ENCODE results near the gene CSNK2B.
A peak's percentile ranks its signal among the peaks of the same experiment; 100 is the strongest.

The CSNK2B gene

GRCh38 chr6:31664790-31665500 lies 935 bp upstream of the CSNK2B start, which contains the start of gene GPANK1:
Gene GPANK1 (minus strand): TSS chr6:31664997. CDS start chr6:31664478, 519 bp downstream.
- Histone ChIP-seq H3K79me2 (ENCODE audit: insufficient read depth, low read length) (peaks cover 26% of the 10 kb centered on the region), H3K4me2 (ENCODE audit: low read length) (peak within 1 kb of the TSS; percentile 82), H3K27ac (ENCODE audit: low read depth, low read length, poor library complexity, severe bottlenecking) (peak within 1 kb of the TSS; percentile 97), H3K9me2 (ENCODE audit: low read depth, low read length) (no peaks in the 10 kb centered on the region), H3K27me3 (ENCODE audit: insufficient read depth, low read length) (no peaks in the 10 kb centered on the region), H3K4me3 (ENCODE audit: low read depth, low read length, poor library complexity, severe bottlenecking) (peak within 1 kb of the TSS; percentile 100), H2AFZ (ENCODE audit: low read length) (no peak within 1 kb of the TSS), H3K9me3 (ENCODE audit: low read length) (no peaks in the 10 kb centered on the region), H3F3A (ENCODE audit: insufficient read depth, low read length) (no peaks in the 10 kb centered on the region), H3K9ac (ENCODE audit: low read length) (peak within 1 kb of the TSS; percentile 92), H3K36me3 (ENCODE audit: insufficient read depth, low read length) (peaks cover 56% of the 10 kb centered on the region), H4K20me1 (ENCODE audit: insufficient read depth, low read length) (no peaks in the 10 kb centered on the region), H3K4me1 (ENCODE audit: insufficient read depth, low read length, severe bottlenecking) (peaks cover 45% of the 10 kb centered on the region)
- TF ChIP-seq, protein P1, sequence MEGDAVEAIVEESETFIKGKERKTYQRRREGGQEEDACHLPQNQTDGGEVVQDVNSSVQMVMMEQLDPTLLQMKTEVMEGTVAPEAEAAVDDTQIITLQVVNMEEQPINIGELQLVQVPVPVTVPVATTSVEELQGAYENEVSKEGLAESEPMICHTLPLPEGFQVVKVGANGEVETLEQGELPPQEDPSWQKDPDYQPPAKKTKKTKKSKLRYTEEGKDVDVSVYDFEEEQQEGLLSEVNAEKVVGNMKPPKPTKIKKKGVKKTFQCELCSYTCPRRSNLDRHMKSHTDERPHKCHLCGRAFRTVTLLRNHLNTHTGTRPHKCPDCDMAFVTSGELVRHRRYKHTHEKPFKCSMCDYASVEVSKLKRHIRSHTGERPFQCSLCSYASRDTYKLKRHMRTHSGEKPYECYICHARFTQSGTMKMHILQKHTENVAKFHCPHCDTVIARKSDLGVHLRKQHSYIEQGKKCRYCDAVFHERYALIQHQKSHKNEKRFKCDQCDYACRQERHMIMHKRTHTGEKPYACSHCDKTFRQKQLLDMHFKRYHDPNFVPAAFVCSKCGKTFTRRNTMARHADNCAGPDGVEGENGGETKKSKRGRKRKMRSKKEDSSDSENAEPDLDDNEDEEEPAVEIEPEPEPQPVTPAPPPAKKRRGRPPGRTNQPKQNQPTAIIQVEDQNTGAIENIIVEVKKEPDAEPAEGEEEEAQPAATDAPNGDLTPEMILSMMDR (IDR thresholded peaks at IDR 0.05; ENCODE audit: low read length) = no peak
- TF ChIP-seq EZH2 (IDR thresholded peaks at IDR 0.05; ENCODE audit: borderline replicate concordance, low read length) = no peak

DNA sequence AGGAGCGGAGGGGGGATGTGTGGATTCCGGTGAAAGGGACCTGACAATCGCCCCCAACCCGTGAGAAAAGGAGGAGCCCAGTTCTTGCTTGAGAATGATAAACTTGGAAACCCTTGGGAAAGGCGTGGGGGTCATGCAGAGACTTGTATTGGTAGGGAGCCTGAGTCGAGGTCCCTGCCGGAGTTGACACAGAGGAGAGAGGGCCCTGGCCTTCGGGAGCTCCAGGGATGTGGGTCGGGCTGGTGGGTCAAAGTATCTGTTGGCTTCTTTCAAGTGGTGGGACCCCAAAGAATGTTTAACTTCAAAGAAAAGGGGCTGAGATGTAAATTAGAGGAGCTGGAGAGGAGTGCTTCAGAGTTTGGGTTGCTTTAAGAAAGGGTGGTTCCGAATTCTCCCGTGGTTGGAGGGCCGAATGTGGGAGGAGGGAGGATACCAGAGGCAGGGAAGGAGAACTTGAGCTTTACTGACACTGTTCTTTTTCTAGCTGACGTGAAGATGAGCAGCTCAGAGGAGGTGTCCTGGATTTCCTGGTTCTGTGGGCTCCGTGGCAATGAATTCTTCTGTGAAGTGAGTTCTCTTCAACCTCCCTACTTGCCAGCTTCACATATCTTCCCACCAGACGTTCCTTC lies 571 bp downstream of the CSNK2B start:
- H3K4me3 ChIP-seq (ENCODE audit: low read depth, low read length, poor library complexity, severe bottlenecking) = peak overlapping the region; percentile 100
- H3K79me2 ChIP-seq (ENCODE audit: insufficient read depth, low read length) = peaks cover 21% of the 10 kb centered on the region
- H3K36me3 ChIP-seq (ENCODE audit: insufficient read depth, low read length) = peaks cover 72% of the 10 kb centered on the region
- no peak overlapping the region for H2AFZ ChIP-seq (ENCODE audit: low read length)
- H3K27ac ChIP-seq (ENCODE audit: low read depth, low read length, poor library complexity, severe bottlenecking) = peak overlapping the region; percentile 97
- H3K27me3 ChIP-seq (ENCODE audit: insufficient read depth, low read length) = no peaks in the 10 kb centered on the region
- H3F3A ChIP-seq (ENCODE audit: insufficient read depth, low read length) = no peaks in the 10 kb centered on the region
- no peaks in the 10 kb centered on the region for H3K9me2 ChIP-seq (ENCODE audit: low read depth, low read length)
- peak overlapping the region; percentile 99 for H3K9ac ChIP-seq (ENCODE audit: low read length)
- H3K9me3 ChIP-seq (ENCODE audit: low read length) = no peaks in the 10 kb centered on the region
- peak overlapping the region; percentile 99 for H3K4me2 ChIP-seq (ENCODE audit: low read length)
- no peaks in the 10 kb centered on the region for H4K20me1 ChIP-seq (ENCODE audit: insufficient read depth, low read length)
- peaks cover 35% of the 10 kb centered on the region for H3K4me1 ChIP-seq (ENCODE audit: insufficient read depth, low read length, severe bottlenecking)
- TF ChIP-seq EZH2 (IDR thresholded peaks at IDR 0.05; ENCODE audit: borderline replicate concordance, low read length) = no peak
- TF ChIP-seq, protein P1 (IDR thresholded peaks at IDR 0.05; ENCODE audit: low read length) = no peak

DNA sequence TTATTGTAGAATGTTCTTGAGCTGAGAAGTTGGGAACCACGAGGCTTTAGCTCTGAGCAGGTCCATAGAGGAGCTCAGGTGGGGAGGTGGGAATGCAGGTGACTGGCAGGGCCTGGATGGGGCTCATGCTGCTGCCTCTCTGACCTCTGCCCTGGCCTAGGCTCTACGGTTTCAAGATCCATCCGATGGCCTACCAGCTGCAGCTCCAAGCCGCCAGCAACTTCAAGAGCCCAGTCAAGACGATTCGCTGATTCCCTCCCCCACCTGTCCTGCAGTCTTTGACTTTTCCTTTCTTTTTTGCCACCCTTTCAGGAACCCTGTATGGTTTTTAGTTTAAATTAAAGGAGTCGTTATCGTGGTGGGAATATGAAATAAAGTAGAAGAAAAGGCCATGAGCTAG lies 3.8 kb downstream of the CSNK2B start, which contains the start of gene LY6G5B:
Gene LY6G5B, plus strand, starts transcription at position 301 of the 400 bp plus-strand sequence. CDS start 975 bp downstream, outside the sequence.
- no peaks in the 10 kb centered on the region for H3K9me2 ChIP-seq (ENCODE audit: low read depth, low read length)
- H3K27me3 ChIP-seq (ENCODE audit: insufficient read depth, low read length) = no peaks in the 10 kb centered on the region
- peaks cover 76% of the 10 kb centered on the region for H3K36me3 ChIP-seq (ENCODE audit: insufficient read depth, low read length)
- H3K4me2 ChIP-seq (ENCODE audit: low read length) = no peak within 1 kb of the TSS
- no peak within 1 kb of the TSS for H2AFZ ChIP-seq (ENCODE audit: low read length)
- H3F3A ChIP-seq (ENCODE audit: insufficient read depth, low read length) = no peaks in the 10 kb centered on the region
- peaks cover 7% of the 10 kb centered on the region for H3K4me1 ChIP-seq (ENCODE audit: insufficient read depth, low read length, severe bottlenecking)
- H3K4me3 ChIP-seq (ENCODE audit: low read depth, low read length, poor library complexity, severe bottlenecking) = no peak within 1 kb of the TSS
- no peaks in the 10 kb centered on the region for H3K9me3 ChIP-seq (ENCODE audit: low read length)
- no peak within 1 kb of the TSS for H3K27ac ChIP-seq (ENCODE audit: low read depth, low read length, poor library complexity, severe bottlenecking)
- no peak for TF ChIP-seq EZH2 (IDR thresholded peaks at IDR 0.05; ENCODE audit: borderline replicate concordance, low read length)
- TF ChIP-seq, protein P1 (IDR thresholded peaks at IDR 0.05; ENCODE audit: low read length) = no peak
- H3K9ac ChIP-seq (ENCODE audit: low read length) = no peak within 1 kb of the TSS
- no peaks in the 10 kb centered on the region for H4K20me1 ChIP-seq (ENCODE audit: insufficient read depth, low read length)
- H3K79me2 ChIP-seq (ENCODE audit: insufficient read depth, low read length) = peaks cover 10% of the 10 kb centered on the region
